ENCODE data around the gene GSTM2. TPM values are rescaled to one million over a fixed set of nuclear protein-coding genes. Genes with fewer than 3 reads are reported as not detected.
A peak's percentile ranks its signal among the peaks of the same experiment; 100 is the strongest.

Gene GSTM2
- polyA plus RNA-seq, 12 donors: 122 to 195 (median 169) TPM; not detected in 1

DNA sequence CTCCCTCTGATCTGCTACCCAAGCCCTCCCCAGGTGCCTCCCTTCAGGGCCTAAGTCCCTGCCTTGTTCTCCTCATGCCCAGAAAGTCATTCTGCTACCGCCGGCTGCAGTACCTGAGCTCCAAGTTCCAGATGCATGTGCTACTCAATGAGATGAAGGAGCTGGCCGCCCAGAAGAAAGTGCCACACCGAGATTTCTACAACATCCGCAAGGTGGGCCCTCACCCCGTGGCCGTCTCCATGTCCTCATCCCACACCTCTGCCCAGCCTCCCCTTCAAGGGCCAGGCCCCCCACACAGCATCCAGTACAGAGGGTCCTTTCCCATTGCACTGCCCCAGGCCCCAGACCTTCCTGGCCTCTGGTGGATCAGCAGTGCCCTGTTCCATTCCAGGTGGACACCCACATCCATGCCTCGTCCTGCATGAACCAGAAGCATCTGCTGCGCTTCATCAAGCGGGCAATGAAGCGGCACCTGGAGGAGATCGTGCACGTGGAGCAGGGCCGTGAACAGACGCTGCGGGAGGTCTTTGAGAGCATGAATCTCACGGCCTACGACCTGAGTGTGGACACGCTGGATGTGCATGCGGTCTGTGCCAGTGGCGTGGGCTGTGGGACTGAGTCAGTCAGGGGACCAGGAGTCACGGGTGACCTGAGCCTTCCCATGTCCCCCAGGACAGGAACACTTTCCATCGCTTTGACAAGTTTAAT lies 40.0 kb upstream of the GSTM2 start:
- no peak for DNase-seq

- DNase-seq: no peak
These were observed 39.1 kb upstream of the GSTM2 start for GRCh38 chr1:109628540-109629321.

DNA sequence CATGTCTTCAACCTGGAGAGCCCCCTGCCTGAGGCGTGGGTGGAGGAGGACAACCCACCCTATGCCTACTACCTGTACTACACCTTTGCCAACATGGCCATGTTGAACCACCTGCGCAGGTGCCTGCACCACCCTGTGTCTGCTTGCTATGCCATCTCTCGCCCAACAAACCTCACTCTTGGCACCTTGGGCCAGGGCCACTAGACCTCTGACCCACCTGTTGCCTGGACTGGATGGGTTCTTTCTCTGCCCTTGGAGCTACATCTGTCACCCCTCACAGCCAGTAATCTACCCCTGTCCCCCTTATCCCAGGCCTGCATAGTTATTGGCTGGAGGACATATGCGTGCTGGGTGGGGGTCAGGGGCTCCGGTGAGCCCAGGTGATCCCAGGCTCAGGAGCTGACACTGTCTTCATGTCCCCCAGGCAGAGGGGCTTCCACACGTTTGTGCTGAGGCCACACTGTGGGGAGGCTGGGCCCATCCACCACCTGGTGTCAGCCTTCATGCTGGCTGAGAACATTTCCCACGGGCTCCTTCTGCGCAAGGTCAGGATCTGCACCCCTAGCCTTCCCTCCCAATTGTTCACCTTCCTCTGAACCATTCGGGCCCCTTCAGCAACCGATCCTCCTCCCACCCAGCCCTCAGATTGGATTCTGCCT lies 38.4 kb upstream of the GSTM2 start:
- no peak for DNase-seq

- DNase-seq: no peak
These were observed 37.6 kb upstream of the GSTM2 start for GRCh38 chr1:109630081-109630897.

DNA sequence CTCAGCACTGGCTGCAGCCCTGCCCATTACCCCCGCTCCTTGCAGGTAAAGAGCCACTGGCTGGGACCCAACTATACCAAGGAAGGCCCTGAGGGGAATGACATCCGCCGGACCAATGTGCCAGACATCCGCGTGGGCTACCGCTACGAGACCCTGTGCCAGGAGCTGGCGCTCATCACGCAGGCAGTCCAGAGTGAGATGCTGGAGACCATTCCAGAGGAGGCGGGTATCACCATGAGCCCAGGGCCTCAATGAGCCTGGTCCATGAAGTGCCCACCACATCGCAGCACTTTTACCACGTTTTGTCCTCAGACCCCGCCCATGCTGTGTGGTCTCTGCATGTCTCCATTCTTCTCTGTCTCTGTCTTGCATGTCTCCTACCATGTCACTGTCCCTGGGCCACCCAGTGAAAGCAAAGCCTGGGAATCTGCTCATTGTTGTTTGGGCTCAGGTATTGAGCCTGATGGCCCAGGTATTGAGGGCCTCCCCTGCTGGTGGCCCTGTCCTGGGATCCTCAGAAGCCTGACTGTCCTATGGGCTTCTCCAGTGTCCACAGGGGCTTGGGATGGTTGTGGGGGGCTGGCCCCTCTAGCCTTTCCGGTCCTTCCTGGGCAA lies 36.9 kb upstream of the GSTM2 start:
- no peak for DNase-seq

GRCh38 chr1:109631513-109632505 lies 36.0 kb upstream of the GSTM2 start:
- no peak for DNase-seq

GRCh38 chr1:109632671-109633346 lies 35.0 kb upstream of the GSTM2 start:
- peak; percentile 69 for DNase-seq

GRCh38 chr1:109634292-109634691 lies 33.6 kb upstream of the GSTM2 start:
- no peak for DNase-seq

- DNase-seq: no peak
These were observed 32.8 kb upstream of the GSTM2 start for GRCh38 chr1:109634771-109635750.

GRCh38 chr1:109635862-109636200 lies 32.0 kb upstream of the GSTM2 start:
- no peak for DNase-seq

DNA sequence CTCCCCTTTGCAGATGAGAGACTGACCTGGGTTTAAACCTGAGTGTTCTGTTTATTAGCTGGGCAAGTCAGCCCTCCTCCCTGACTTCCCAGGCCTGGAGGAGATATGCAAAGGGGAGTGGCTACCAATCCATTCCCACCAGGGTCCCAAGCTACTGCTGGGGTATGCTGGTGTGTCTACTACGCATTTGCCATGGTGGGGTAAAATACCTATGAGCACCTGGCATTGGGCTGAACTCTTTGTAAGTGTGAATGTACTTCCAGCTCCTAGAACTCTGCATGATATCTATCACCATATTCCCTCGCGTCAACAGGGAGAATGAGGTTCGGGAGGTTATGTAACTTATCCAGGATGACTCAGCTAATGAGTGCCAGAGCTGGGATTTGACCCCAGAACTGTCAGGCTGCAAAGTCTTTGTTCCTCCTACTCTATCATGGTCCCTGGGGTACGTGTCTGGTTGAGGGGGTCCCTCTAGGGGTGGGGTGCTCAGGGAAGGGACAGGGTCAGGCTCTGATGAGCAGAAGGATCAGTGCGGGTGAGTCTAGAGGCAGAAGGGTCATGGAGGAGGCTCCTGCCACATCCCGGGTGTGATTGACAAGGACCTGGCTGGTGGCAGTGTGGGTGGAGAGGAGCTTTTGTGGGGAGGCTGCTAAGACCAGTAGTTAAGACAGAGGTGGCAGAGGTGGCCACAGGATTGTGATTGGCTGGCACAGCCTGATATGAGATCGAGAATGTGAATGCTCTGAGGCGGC lies 31.5 kb upstream of the GSTM2 start:
- DNase-seq: no peak

GRCh38 chr1:109637446-109637845 lies 30.4 kb upstream of the GSTM2 start:
- no peak for DNase-seq

DNA sequence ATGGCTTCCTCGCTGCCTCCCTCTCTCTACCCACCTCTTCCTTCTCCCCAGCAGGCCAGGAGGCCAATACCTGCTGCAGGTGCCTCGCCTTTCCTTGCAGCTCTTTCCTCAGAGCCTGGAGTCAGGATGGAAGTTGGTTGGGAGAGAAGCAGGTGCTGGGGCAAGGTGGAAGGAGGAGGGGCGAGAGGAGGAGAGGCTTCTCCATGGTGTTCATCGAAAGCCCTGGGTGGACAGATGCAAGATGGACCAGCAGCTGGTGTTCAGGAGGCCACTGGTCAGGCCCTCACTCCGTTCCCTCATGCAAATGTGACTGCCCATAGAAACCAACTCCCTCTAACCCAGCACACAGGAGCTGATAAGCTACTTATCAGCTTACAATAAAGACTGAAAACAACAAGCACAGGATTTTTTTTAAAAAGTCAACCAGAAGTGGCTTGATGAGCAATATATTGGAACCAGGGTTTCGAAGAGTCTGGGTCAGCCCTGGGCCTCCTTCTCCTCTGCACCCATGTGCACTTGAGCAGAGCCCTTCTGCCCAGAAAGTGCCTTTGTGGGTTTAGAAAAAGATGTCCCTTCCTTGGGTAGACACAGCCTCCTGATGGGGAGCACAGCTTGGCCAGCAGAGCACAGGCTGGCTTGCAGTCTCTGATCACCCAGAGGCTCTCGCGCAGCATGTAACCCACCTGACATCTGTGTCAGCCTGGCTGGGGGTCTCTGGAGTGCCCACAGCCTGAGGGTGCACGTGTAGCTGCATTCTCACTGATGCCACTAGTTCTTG lies 28.6 kb upstream of the GSTM2 start:
- no peak for DNase-seq

GRCh38 chr1:109639841-109640184 lies 28.0 kb upstream of the GSTM2 start:
- DNase-seq: no peak

- DNase-seq: peak; percentile 64
These were observed 27.5 kb upstream of the GSTM2 start for GRCh38 chr1:109640285-109640865.

DNA sequence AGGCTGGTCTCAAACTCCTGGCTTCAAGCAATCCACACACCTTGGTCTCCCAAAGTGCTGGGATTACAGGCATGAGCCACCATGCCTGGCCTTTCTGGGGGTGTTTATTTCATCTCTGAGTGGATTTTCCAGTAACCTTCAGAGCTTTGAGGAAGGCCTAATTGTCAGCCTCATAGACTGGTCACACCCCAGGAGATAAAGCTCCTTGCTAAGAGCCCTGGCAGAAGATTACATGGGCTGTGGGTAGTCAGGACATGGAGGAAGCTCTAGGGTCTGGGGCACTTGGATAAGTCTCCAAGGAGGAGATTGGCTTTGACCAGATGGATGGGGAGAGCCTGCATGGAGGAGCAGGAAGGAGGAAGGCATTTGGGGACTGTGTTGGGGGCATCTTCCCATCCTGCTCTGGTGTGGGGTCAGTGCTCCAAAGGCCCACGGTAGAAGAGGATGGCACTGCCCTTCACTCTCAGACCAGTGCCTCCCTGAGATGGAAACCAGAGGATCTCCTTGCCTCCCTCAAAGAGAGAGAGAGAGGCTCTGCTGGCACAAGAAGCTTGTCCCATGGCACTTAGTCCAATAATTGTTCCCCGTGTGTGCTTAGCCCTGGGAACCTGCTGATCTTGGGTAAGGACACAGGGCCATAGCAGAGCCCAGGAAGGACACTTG lies 26.6 kb upstream of the GSTM2 start:
- DNase-seq: no peak

Data from muscle of arm (tissue), 12 donors.